NCI-H1930 (cell line): ENCODE results near the gene CD1C.
"Not testable (repeated sequence)": the region's sequence is repeated elsewhere in the genome, so short reads cannot be mapped to it uniquely, and the experiment has no call there.

ENCODE experiments used
- DNase-seq, 2 experiments: peaks; one replicate each; lab custom pipeline; 2025; lab: John Stamatoyannopoulos, UW

CD1C gene

DNA sequence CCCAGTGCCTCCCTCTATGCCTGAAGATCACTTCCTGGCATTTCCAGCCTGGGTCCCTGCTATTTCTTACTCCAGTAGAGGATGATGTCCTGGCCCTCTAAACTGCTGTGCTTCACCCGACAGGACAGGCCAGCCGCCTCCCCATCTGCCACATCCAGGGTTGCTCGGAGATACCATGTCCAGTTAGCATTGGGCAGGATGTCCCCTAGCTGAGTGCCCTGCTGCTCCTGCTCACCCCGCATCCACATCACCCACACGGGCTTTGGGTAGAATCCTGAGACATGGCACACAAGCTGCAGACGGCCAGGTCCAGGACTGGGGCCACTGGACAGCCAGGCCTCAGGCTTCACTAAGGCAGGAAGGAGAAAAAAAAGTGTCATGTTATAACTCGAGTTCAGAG is 39.6 kb downstream of the CD1C start:
- no peak for DNase-seq

DNA sequence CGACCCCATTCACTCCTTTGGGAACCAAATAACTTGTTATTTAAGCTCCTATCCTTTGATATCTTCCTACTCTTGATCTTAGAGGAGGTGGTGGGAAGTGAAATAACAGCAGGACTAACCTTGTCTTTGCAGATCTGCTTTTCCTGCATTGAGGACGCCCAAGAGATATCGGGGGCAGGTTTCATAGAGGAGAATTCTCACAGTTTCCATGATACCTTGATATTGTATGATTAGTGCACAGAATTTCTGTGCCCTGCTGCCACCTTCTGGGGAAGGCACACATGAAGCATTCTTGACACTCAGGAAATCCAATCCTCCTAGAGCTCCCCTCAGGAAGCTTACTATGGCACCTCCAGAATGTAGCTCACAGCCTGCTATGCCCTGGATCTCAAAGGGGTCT is 40.0 kb downstream of the CD1C start:
- DNase-seq, result no peak

- no peak for DNase-seq
Observed at GRCh38 chr1:158330391-158331105, 40.8 kb downstream of the CD1C start.

DNA sequence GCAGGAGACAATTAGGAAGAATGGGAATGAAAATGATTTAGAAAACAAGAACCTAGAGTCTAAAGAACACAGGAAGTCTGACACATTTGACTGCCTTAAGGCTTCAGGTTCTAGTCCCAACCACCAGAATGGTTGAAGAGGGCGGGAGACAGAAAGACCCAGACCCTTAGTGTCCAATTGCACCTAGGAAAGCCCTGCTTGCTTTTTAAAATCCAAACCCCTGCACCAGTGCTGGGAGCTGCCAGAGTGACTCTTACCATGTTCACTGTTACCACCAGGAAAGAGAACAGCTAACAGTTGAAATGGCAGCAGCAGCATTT is 41.3 kb downstream of the CD1C start:
- no peak for DNase-seq

DNA sequence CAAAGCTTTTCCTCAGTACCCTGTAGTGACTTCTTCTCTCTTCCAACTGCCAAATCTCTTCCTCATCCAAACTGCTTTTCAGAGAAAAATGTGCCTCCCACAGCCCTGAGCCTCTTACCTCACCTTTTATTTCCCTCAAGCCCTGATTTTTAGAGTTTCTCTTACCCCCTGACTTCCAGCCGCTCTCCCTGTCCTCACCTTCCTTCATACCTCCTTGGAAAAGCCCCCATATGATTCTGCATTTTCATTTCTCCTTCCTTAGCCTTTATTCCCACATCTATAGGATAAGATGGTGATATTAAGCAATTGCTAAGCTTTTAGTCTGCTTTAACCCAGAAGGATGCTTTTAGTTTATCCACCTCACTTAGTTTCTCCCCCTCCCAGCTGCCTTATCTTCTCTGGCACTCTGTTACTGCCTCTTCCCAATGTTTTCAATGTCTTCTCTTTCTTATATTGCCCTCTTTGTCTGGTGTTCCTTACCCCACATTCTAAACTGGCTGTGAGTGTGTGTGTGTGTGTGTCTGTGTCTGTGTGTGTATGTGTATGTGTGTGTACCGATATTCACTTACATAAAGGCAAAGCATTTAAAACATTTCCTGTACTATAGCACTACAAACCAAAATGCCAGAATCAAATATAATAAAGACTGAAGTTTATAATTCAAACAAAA is 41.9 kb downstream of the CD1C start, which contains the start of gene CD1B:
CD1B (minus strand) TSS at position 51 of the 670 bp plus-strand sequence. CDS start 108 bp downstream, outside the sequence.
- no peak for DNase-seq

DNA sequence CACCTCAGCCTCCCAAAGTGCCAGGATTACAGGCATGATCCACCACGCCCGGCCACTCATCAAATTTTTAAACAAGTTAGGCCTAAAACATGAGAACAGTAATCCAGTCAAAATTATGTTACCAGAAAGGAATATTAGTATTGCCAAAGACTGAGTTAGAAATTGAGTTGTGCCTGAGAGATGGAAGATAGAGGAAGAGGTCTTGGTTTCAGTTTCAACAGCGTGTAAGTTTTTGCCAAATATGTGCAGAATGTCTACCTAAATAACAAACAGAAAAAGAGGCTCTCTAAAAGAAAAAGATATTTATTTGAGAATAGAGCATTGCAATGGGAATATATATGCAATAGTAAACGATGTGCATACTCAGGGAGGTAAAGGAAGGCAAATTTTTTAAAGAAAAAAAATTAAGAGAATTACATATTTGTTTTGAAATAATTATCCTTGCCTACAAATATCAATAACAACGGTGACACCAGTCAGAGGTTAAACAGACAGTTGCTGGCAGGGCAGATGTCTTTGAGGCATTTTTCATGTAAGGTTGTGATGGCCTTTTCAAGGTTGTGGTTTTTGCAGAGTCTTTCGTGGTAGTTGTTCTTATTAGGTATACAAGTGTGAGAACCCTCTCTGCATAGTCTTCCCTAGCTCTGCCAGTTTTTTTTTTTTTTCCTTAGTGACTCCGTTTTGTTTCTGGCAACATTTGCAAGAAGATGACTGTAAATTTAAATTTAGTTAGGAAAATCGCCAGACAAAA is 43.9 kb downstream of the CD1C start:
- DNase-seq, result no peak

GRCh38 chr1:158334526-158335212 is 44.9 kb downstream of the CD1C start:
- no peak for DNase-seq

DNA sequence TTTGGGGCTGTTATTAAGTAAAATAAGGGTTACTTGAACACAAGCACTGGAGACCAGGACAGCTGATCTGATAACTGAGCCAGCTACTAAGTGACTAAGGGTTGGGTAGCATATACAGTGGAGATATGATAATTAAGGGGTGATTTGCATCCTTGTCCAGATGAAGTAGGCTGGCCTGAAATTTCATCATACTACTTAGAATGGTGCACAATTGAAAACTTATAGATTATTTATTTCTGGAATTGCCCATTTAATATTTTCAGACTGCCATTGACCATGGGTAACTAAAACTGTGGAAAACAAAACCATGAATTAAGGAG is 45.5 kb downstream of the CD1C start:
- no peak for DNase-seq

DNA sequence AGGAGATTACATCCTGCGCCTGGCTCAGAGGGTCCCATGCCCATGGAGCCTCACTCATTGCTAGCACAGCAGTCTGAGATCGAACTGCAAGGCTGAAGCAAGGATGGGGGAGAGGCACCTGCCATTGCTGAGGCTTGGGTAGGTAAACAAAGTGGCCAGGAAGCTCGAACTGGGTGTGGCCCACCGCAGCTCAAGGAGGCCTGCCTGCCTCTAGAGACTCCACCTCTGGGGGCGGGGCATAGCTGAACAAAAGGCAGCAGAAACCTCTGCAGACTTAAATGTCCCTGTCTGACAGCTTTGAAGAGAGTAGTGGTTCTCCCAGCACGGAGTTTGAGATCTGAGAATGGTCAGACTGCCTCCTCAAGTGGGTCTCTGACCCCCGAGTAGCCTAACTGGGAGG is 46.7 kb downstream of the CD1C start:
- DNase-seq, result not testable (repeated sequence)
